Measurements from ENCODE around the gene GLRX3. TPM values are rescaled to one million over a fixed set of nuclear protein-coding genes. Genes with fewer than 3 reads are reported as not detected.

GLRX3 gene
- polyA plus RNA-seq, 1 of the 3 experiments (the other 2 are of a cell fraction), result 93.8 TPM

- WGBS (ENCODE audit: low lambda C conversion rate), result 67% methylated on average over 18 of the region's 18 CpGs
- TF ChIP-seq CHD2 (IDR thresholded peaks at IDR 0.05; ENCODE audit: low read length, partially characterized antibody), result no peak
- TF ChIP-seq MAX (IDR thresholded peaks at IDR 0.05; ENCODE audit: low read depth), result no peak
- TF ChIP-seq ZBTB33 (IDR thresholded peaks at IDR 0.05; ENCODE audit: borderline replicate concordance, low read depth), result no peak
- TF ChIP-seq JUND (IDR thresholded peaks at IDR 0.05), result no peak
- TF ChIP-seq NRF1 (IDR thresholded peaks at IDR 0.05; ENCODE audit: low read depth, low read length), result no peak
- CTCF ChIA-PET, result interaction anchor here (0.5 kb wide), 1 partner anchor 479 kb away, joined by 3 read pairs; no protein-coding TSS in a partner anchor
These were observed 67.4 kb downstream of the GLRX3 start for GRCh38 chr10:130203626-130204025.

GRCh38 chr10:130206216-130206737 lies 70.1 kb downstream of the GLRX3 start:
- Histone ChIP-seq H3K36me3 (replicated peaks in 1 of 2; ENCODE audit: control insufficient read depth in 1 of 2, insufficient read depth in 2 of 2, low read length in 1 of 2) (no peaks in the 10 kb centered on the region), H3K27ac (ENCODE audit: low read depth in 2 of 2, low read length in 1 of 2) (no peak overlapping the region), H3K9me2 (no peaks in the 10 kb centered on the region), H3K9me3 (no peaks in the 10 kb centered on the region), H3K27me3 (ENCODE audit: insufficient read depth) (no peaks in the 10 kb centered on the region), H2AFZ (ENCODE audit: low read depth) (no peak overlapping the region), H3K4me3 (ENCODE audit: low read depth in 2 of 2, low read length in 1 of 2) (no peak overlapping the region), H3K4me2 (no peak overlapping the region), H4K20me1 (ENCODE audit: insufficient read depth) (no peaks in the 10 kb centered on the region), H3K4me1 (ENCODE audit: control insufficient read depth in 1 of 2, insufficient read depth in 2 of 2, low read depth in 1 of 2, low read length in 1 of 2) (no peaks in the 10 kb centered on the region; a peak in 1 of 4 replicates), H3K9ac (no peak overlapping the region), H3F3A (replicated peaks; ENCODE audit: insufficient read depth) (no peaks in the 10 kb centered on the region), H3K79me2 (ENCODE audit: insufficient read depth) (no peaks in the 10 kb centered on the region)
- ChIA-PET POLR2A (no interaction called here), CTCF (interaction anchor here (1.2 kb wide), 1 partner anchor 10 kb away, joined by 3 read pairs; no protein-coding TSS in a partner anchor)
- 46% methylated on average over 4 of the region's 14 CpGs for WGBS (ENCODE audit: low lambda C conversion rate)
- DNase-seq, result no peak
- no peak for TF ChIP-seq NFIC (IDR thresholded peaks at IDR 0.05; ENCODE audit: borderline replicate concordance)
- no peak for TF ChIP-seq TAF1 (IDR thresholded peaks at IDR 0.05; ENCODE audit: borderline replicate concordance, low read depth, low read length)
- no peak for TF ChIP-seq MAX (IDR thresholded peaks at IDR 0.05; ENCODE audit: low read depth)
- no peak for TF ChIP-seq YY1 (IDR thresholded peaks at IDR 0.05; ENCODE audit: low read depth)
- no peak for TF ChIP-seq JUND (IDR thresholded peaks at IDR 0.05)
- no peak for TF ChIP-seq FOXM1 (IDR thresholded peaks at IDR 0.05; ENCODE audit: low read depth)
- no peak for TF ChIP-seq GABPA (IDR thresholded peaks at IDR 0.05; ENCODE audit: low read depth)
- no peak for TF ChIP-seq CHD2 (IDR thresholded peaks at IDR 0.05; ENCODE audit: low read length, partially characterized antibody)
- TF ChIP-seq MEF2A (IDR thresholded peaks at IDR 0.05; ENCODE audit: borderline replicate concordance, low read depth), result no peak
- TF ChIP-seq USF1 (IDR thresholded peaks at IDR 0.05; ENCODE audit: borderline replicate concordance, low read depth), result no peak
- TF ChIP-seq USF2 (IDR thresholded peaks at IDR 0.05; ENCODE audit: borderline replicate concordance, low read depth, low read length), result no peak
- TF ChIP-seq GATA2 (CRISPR knock-in tag; IDR thresholded peaks at IDR 0.05), result no peak
- no peak for TF ChIP-seq RFX5 (IDR thresholded peaks at IDR 0.05; ENCODE audit: low read length)
- TF ChIP-seq MXI1 (IDR thresholded peaks at IDR 0.05; ENCODE audit: low read depth, low read length), result no peak

More at GRCh38 chr10:130203626-130204025, 67.4 kb downstream of the GLRX3 start:
- Histone ChIP-seq H3K9me2 (no peaks in the 10 kb centered on the region), H3K4me1 (ENCODE audit: control insufficient read depth in 1 of 2, insufficient read depth in 2 of 2, low read depth in 1 of 2, low read length in 1 of 2) (no peaks in the 10 kb centered on the region; a peak in 1 of 4 replicates), H4K20me1 (ENCODE audit: insufficient read depth) (no peaks in the 10 kb centered on the region), H3K4me2 (no peak overlapping the region), H2AFZ (ENCODE audit: low read depth) (no peak overlapping the region), H3K4me3 (ENCODE audit: low read depth in 2 of 2, low read length in 1 of 2) (no peak overlapping the region), H3K27ac (ENCODE audit: low read depth in 2 of 2, low read length in 1 of 2) (no peak overlapping the region), H3K27me3 (ENCODE audit: insufficient read depth) (no peaks in the 10 kb centered on the region), H3K9ac (no peak overlapping the region), H3K9me3 (no peaks in the 10 kb centered on the region), H3K79me2 (ENCODE audit: insufficient read depth) (no peaks in the 10 kb centered on the region), H3F3A (replicated peaks; ENCODE audit: insufficient read depth) (no peaks in the 10 kb centered on the region), H3K36me3 (replicated peaks in 1 of 2; ENCODE audit: control insufficient read depth in 1 of 2, insufficient read depth in 2 of 2, low read length in 1 of 2) (no peaks in the 10 kb centered on the region)
- DNase-seq, result no peak
- POLR2A ChIA-PET, result no interaction called here
